ENCODE results near the gene TIGD7. TPM values are rescaled to one million over a fixed set of nuclear protein-coding genes. Genes with fewer than 3 reads are reported as not detected.

TIGD7 gene
- total and polyA plus RNA-seq, 2 of the 13 experiments (the other 11 are each of a cell fraction or from before 2014, with no cell fraction given), result not detected

- TF ChIP-seq ZNF44 (CRISPR knock-in tag; IDR thresholded peaks at IDR 0.05), result no peak
- no peak for TF ChIP-seq DNMT3B (CRISPR knock-in tag; conservative IDR thresholded peaks at IDR 0.05)
- TF ChIP-seq CEBPB (IDR thresholded peaks at IDR 0.05; ENCODE audit: borderline replicate concordance, low read depth, low read length), result peak; percentile 64
- no peak for TF ChIP-seq TIGD3 (CRISPR knock-in tag; IDR thresholded peaks at IDR 0.05; ENCODE audit: borderline replicate concordance)
- no peak overlapping the region for H3K27ac ChIP-seq (ENCODE audit: extremely low read length, insufficient read depth, low read length)
- H2AFZ ChIP-seq (ENCODE audit: low read length), result no peak overlapping the region
- BruUV-seq (replicated peaks), result no TSS peak
- no peaks in the 10 kb centered on the region for H3K9me3 ChIP-seq (ENCODE audit: low read length)
- no peak overlapping the region for H3K9ac ChIP-seq (ENCODE audit: insufficient read depth, low read depth, low read length)
- DNase-seq (ENCODE audit: low spot score) (no peak), ATAC-seq (no peak), FAIRE-seq (no peak)
- H3K4me2 ChIP-seq (ENCODE audit: low read depth, low read length), result no peak overlapping the region
- intact Hi-C loops (cut with micrococcal nuclease; ENCODE audit: unreplicated experiment) (no loop called here), in situ Hi-C loops (cut with HindIII; ENCODE audit: extremely low pct_ligation_motif_present, low pct_unique_long_range_greater_than_20kb) (no loop called here)
- ChIA-PET POLR2A (interaction anchor here (0.9 kb wide), 1 partner anchor 47 kb away, joined by 3 read pairs; no protein-coding TSS in a partner anchor), CTCF (ENCODE audit: low intra/inter-chr PET ratio, low total read pairs) (no interaction called here)
- no peaks in the 10 kb centered on the region for H3K36me3 ChIP-seq (replicated peaks in 1 of 2; ENCODE audit: control insufficient read depth in 1 of 2, insufficient read depth in 2 of 2, low read length in 2 of 2)
- H3K4me1 ChIP-seq (ENCODE audit: insufficient read depth, low read length), result peaks cover 16% of the 10 kb centered on the region
- H3K4me3 ChIP-seq (replicated peaks in 1 of 3; ENCODE audit: insufficient read depth in 1 of 3, low read depth in 2 of 3, low read length in 3 of 3), result no peak overlapping the region
- no peaks in the 10 kb centered on the region for H3K79me2 ChIP-seq (ENCODE audit: insufficient read depth, low read length)
- 56% methylated on average over 3 of the region's 3 CpGs for whole genome bisulfite sequencing (ENCODE audit: low lambda C conversion rate)
- H4K20me1 ChIP-seq (ENCODE audit: insufficient read depth, low read length), result no peaks in the 10 kb centered on the region
- H3K27me3 ChIP-seq (ENCODE audit: control insufficient read depth in 1 of 2, insufficient read depth in 2 of 2, low read length in 2 of 2), result no peaks in the 10 kb centered on the region
These were observed 12.2 kb upstream of the TIGD7 start for GRCh38 chr16:3317315-3317999.

GRCh38 chr16:3311496-3311895, 6.3 kb upstream of the TIGD7 start:
- H3K4me3 ChIP-seq (replicated peaks in 1 of 3; ENCODE audit: insufficient read depth in 1 of 3, low read depth in 2 of 3, low read length in 3 of 3), result no peak overlapping the region
- no peaks in the 10 kb centered on the region for H3K4me1 ChIP-seq (ENCODE audit: insufficient read depth, low read length)
- no peak for ATAC-seq
- H3K27ac ChIP-seq (ENCODE audit: extremely low read length, insufficient read depth, low read length), result no peak overlapping the region
- H3K9ac ChIP-seq (ENCODE audit: insufficient read depth, low read depth, low read length), result no peak overlapping the region
- no peaks in the 10 kb centered on the region for H3K9me3 ChIP-seq (ENCODE audit: low read length)
- no peak for DNase-seq (ENCODE audit: low spot score)
- H2AFZ ChIP-seq (ENCODE audit: low read length), result no peak overlapping the region
- POLR2A ChIA-PET, result no interaction called here
- H3K79me2 ChIP-seq (ENCODE audit: insufficient read depth, low read length), result no peaks in the 10 kb centered on the region
- no peak for FAIRE-seq
- CTCF ChIA-PET (ENCODE audit: low intra/inter-chr PET ratio, low total read pairs), result no interaction called here
- H3K4me2 ChIP-seq (ENCODE audit: low read depth, low read length), result no peak overlapping the region
- intact Hi-C loops (cut with micrococcal nuclease; ENCODE audit: unreplicated experiment) (no loop called here), in situ Hi-C loops (cut with HindIII; ENCODE audit: extremely low pct_ligation_motif_present, low pct_unique_long_range_greater_than_20kb) (no loop called here)
- no peaks in the 10 kb centered on the region; a peak in 1 of 5 replicates for H3K27me3 ChIP-seq (ENCODE audit: control insufficient read depth in 1 of 2, insufficient read depth in 2 of 2, low read length in 2 of 2)
- H4K20me1 ChIP-seq (ENCODE audit: insufficient read depth, low read length), result no peaks in the 10 kb centered on the region
- BruUV-seq (replicated peaks), result no TSS peak
- WGBS (ENCODE audit: low lambda C conversion rate), result 65% methylated on average over 4 of the region's 4 CpGs
- H3K36me3 ChIP-seq (replicated peaks in 1 of 2; ENCODE audit: control insufficient read depth in 1 of 2, insufficient read depth in 2 of 2, low read length in 2 of 2), result no peaks in the 10 kb centered on the region
- TF ChIP-seq ZNF605 (CRISPR knock-in tag; IDR thresholded peaks at IDR 0.05), result no peak
- TF ChIP-seq BCLAF1 (IDR thresholded peaks at IDR 0.05), result no peak
- TF ChIP-seq ZNF564 (CRISPR knock-in tag; IDR thresholded peaks at IDR 0.05), result no peak
- TF ChIP-seq HMGXB3 (CRISPR knock-in tag; IDR thresholded peaks at IDR 0.05; ENCODE audit: borderline replicate concordance), result no peak

Data from HepG2 (cell line).